ENCODE data around the gene EXOC3L2. TPM values are rescaled to one million over a fixed set of nuclear protein-coding genes. Genes with fewer than 3 reads are reported as not detected.

EXOC3L2 gene
- total and polyA plus RNA-seq, 2 of the 8 experiments (the other 6 are each of a cell fraction or from before 2014, with no cell fraction given), result 1.4 to 1.6 TPM

GRCh38 chr19:45206328-45206727 lies 38.9 kb downstream of the EXOC3L2 start:
- Histone ChIP-seq H3K18ac (ENCODE audit: extremely low read depth, low read length) (no peak overlapping the region), H4K91ac (replicated peaks; ENCODE audit: insufficient read length, low read length) (no peak overlapping the region), H4K20me1 (replicated peaks in 1 of 2; ENCODE audit: control insufficient read depth in 1 of 2, insufficient read depth in 2 of 2, low read length in 2 of 2) (no peaks in the 10 kb centered on the region), H3K9ac (replicated peaks in 1 of 4; ENCODE audit: extremely low read depth in 1 of 4, low read depth in 3 of 4, low read length in 3 of 4) (no peak overlapping the region), H2BK120ac (replicated peaks; ENCODE audit: low read depth, low read length) (no peak overlapping the region), H3K9me3 (ENCODE audit: insufficient read depth in 2 of 2, low read depth in 1 of 2, low read length in 1 of 2) (no peaks in the 10 kb centered on the region), H3K4me1 (replicated peaks in 1 of 4; ENCODE audit: control insufficient read depth in 3 of 4, insufficient read depth in 4 of 4, low read length in 3 of 4) (no peaks in the 10 kb centered on the region), H3K27me3 (replicated peaks in 1 of 4; ENCODE audit: control insufficient read depth in 3 of 4, extremely low read depth in 1 of 4, insufficient read depth in 3 of 4, low read length in 3 of 4) (no peaks in the 10 kb centered on the region), H2AFZ (ENCODE audit: low read length) (no peak overlapping the region), H2BK20ac (ENCODE audit: low read length) (no peak overlapping the region), H3K27ac (ENCODE audit: low read depth, low read length) (no peak overlapping the region), H4K8ac (ENCODE audit: extremely low read depth, insufficient read depth, low read length) (no peak overlapping the region), H3K4me3 (ENCODE audit: extremely low read depth in 1 of 4, insufficient read depth in 2 of 4, low read depth in 3 of 4, low read length in 4 of 4) (no peak overlapping the region), H2AK5ac (ENCODE audit: low read depth, low read length) (no peak overlapping the region), H3K23ac (ENCODE audit: insufficient read length) (no peak overlapping the region), H3K56ac (replicated peaks; ENCODE audit: insufficient read length, low read depth, low read length) (no peak overlapping the region), H3K23me2 (ENCODE audit: low read depth, low read length) (no peaks in the 10 kb centered on the region), H3K4me2 (ENCODE audit: insufficient read depth in 1 of 2, low read depth in 2 of 2, low read length in 2 of 2) (no peak overlapping the region), H3K36me3 (ENCODE audit: control insufficient read depth in 2 of 4, insufficient read depth in 4 of 4, low read length in 3 of 4) (no peaks in the 10 kb centered on the region), H4K5ac (ENCODE audit: insufficient read length, low read depth, low read length) (no peak overlapping the region), H3K79me1 (ENCODE audit: low read depth, low read length) (no peaks in the 10 kb centered on the region), H2BK12ac (ENCODE audit: low read depth, low read length) (no peak overlapping the region), H3K14ac (ENCODE audit: insufficient read length) (no peak overlapping the region), H2BK5ac (ENCODE audit: low read depth, low read length) (no peak overlapping the region), H3K79me2 (ENCODE audit: control insufficient read depth in 1 of 2, insufficient read depth in 2 of 2, low read length in 2 of 2) (no peaks in the 10 kb centered on the region), H2BK15ac (ENCODE audit: low read length) (no peak overlapping the region), H3K4ac (replicated peaks; ENCODE audit: insufficient read length, low read depth, low read length) (no peak overlapping the region)
- ChIA-PET CTCF (ENCODE audit: partially characterized antibody) (interaction anchor here (0.9 to 8.3 kb wide), 5 partner anchors 14 to 127 kb away, joined by 3 to 106 read pairs (median 4); partner anchors contain the start of genes EXOC3L2 and GEMIN7), POLR2A (ENCODE audit: partially characterized antibody) (interaction anchor here (1.0 kb wide), 1 partner anchor 15 kb away, joined by 3 read pairs; no protein-coding TSS in a partner anchor)
- 86% methylated on average over 3 of the region's 3 CpGs; no CpG with 5 or more reads in 1 of the 2 experiments for WGBS, 2 experiments (ENCODE audit: extremely low coverage in 1 of 2, insufficient coverage in 1 of 2, insufficient read length in 1 of 2, insufficient replicate concordance in 2 of 2, low coverage in 1 of 2, low lambda C conversion rate in 2 of 2, missing lambda C conversion rate in 1 of 2)
- FAIRE-seq, result no peak
- DNase-seq (ENCODE audit: low read depth in 1 of 2, low spot score in 2 of 2), result no peak
- TF ChIP-seq CHD1 (IDR thresholded peaks at IDR 0.05; ENCODE audit: low read depth, low read length) (no peak), SRF (IDR thresholded peaks at IDR 0.05; ENCODE audit: low read depth, low read length) (no peak), ATF3 (IDR thresholded peaks at IDR 0.05; ENCODE audit: insufficient read depth, low read depth, low read length) (no peak), ATF2 (IDR thresholded peaks at IDR 0.05; ENCODE audit: low read length) (no peak), SP1 (IDR thresholded peaks at IDR 0.05; ENCODE audit: low read depth, low read length) (no peak), TCF12 (IDR thresholded peaks at IDR 0.05; ENCODE audit: low read depth, low read length) (no peak), ZNF274 (IDR thresholded peaks at IDR 0.05; ENCODE audit: borderline replicate concordance, extremely low read depth, low read length) (no peak), PHF8 (conservative IDR thresholded peaks at IDR 0.05; ENCODE audit: low read depth, low read length) (no peak), SIRT6 (IDR thresholded peaks at IDR 0.05; ENCODE audit: low read length) (no peak), SAP30 (IDR thresholded peaks at IDR 0.05; ENCODE audit: insufficient read depth, insufficient replicate concordance, low read length) (no peak), BCL11A (IDR thresholded peaks at IDR 0.05; ENCODE audit: low read depth in 2 of 2, low read length in 2 of 2) (no peak), POLR2A (IDR thresholded peaks at IDR 0.05; ENCODE audit: control extremely low read depth in 1 of 2, low read depth in 2 of 2, low read length in 2 of 2) (no peak), ASH2L (IDR thresholded peaks at IDR 0.05; ENCODE audit: low read length) (no peak)

Measured in H1 (cell line).